Kidney epithelial cell (primary cell): Measurements from ENCODE around the gene VEZT. TPM values are rescaled to one million over a fixed set of nuclear protein-coding genes. Genes with fewer than 3 reads are reported as not detected.

Experiments
- DNase-seq: peaks from one replicate; pipeline ENCODE4 v3.0.0-alpha.2; 2010; ENCODE audit warnings: low read depth
- H3K27me3 ChIP-seq: 2 replicates; pipeline ENCODE4 v1.6.0; 2011; ENCODE audit warnings: low read length; ENCODE audit not compliant: control insufficient read depth, insufficient read depth
- H3K36me3 ChIP-seq: 2 replicates; pipeline ENCODE4 v1.5.1; 2011; ENCODE audit warnings: low read length; ENCODE audit not compliant: control insufficient read depth, insufficient read depth
- H3K4me3 ChIP-seq: 2 replicates; pipeline ENCODE4 v1.5.1; 2011; ENCODE audit warnings: low read depth, mild to moderate bottlenecking, control low read depth, low read length
- total RNA-seq: library from RNA; depleted of rRNA; stranded (reverse); fragments of >200 nt; gene quantifications from 2 replicates; pipeline ENCODE4 v1.2.3, GENCODE V29; 2015
- TF ChIP-seq, protein P1 (sequence below): IDR thresholded peaks from 2 replicates; pipeline ENCODE4 v1.5.1; 2011; ENCODE audit warnings: mild to moderate bottlenecking, moderate library complexity, low read length, control low read depth, inconsistent platforms; ENCODE audit not compliant: insufficient read depth, poor library complexity, severe bottlenecking

The VEZT gene
- total RNA-seq, 1 donor from 2014 or later = 82.7 TPM

DNA sequence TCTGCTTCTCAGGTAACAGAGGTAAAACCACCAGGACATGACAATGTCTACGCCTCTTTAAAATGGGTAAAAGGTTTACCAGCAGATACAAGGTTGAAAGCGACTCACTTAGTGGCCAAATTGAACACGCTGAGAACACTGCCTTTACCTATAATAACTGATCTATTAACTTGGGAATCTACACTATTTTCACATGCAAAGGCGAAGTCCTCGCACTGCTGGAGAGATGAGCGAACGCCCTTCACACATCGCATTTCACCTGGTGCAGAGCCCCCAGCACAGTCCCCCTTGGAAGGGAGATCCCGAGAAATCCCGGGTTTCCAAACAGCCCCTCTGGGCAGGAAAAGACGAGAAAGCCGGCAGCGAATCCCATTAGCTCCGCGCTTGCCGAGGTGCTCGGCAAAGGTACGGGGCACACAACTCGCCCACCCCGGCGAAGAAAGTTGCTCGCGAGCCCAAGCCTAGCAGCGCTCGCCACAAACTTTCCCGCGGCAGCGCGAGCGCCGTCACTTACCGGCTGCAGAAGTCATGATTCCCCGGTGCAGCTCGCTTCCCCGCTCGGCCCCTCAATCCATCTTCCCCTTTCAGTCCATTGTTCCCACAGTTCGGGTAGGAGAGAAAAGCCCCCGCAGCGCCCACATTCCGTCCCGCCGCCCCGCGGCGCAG lies 763 bp upstream of the VEZT start:
- Histone ChIP-seq H3K36me3 (no peaks in the 10 kb centered on the region), H3K27me3 (no peaks in the 10 kb centered on the region), H3K4me3 (peak overlapping the region; percentile 94)
- TF ChIP-seq, protein P1, sequence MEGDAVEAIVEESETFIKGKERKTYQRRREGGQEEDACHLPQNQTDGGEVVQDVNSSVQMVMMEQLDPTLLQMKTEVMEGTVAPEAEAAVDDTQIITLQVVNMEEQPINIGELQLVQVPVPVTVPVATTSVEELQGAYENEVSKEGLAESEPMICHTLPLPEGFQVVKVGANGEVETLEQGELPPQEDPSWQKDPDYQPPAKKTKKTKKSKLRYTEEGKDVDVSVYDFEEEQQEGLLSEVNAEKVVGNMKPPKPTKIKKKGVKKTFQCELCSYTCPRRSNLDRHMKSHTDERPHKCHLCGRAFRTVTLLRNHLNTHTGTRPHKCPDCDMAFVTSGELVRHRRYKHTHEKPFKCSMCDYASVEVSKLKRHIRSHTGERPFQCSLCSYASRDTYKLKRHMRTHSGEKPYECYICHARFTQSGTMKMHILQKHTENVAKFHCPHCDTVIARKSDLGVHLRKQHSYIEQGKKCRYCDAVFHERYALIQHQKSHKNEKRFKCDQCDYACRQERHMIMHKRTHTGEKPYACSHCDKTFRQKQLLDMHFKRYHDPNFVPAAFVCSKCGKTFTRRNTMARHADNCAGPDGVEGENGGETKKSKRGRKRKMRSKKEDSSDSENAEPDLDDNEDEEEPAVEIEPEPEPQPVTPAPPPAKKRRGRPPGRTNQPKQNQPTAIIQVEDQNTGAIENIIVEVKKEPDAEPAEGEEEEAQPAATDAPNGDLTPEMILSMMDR = no peak
- DNase-seq = no peak

DNA sequence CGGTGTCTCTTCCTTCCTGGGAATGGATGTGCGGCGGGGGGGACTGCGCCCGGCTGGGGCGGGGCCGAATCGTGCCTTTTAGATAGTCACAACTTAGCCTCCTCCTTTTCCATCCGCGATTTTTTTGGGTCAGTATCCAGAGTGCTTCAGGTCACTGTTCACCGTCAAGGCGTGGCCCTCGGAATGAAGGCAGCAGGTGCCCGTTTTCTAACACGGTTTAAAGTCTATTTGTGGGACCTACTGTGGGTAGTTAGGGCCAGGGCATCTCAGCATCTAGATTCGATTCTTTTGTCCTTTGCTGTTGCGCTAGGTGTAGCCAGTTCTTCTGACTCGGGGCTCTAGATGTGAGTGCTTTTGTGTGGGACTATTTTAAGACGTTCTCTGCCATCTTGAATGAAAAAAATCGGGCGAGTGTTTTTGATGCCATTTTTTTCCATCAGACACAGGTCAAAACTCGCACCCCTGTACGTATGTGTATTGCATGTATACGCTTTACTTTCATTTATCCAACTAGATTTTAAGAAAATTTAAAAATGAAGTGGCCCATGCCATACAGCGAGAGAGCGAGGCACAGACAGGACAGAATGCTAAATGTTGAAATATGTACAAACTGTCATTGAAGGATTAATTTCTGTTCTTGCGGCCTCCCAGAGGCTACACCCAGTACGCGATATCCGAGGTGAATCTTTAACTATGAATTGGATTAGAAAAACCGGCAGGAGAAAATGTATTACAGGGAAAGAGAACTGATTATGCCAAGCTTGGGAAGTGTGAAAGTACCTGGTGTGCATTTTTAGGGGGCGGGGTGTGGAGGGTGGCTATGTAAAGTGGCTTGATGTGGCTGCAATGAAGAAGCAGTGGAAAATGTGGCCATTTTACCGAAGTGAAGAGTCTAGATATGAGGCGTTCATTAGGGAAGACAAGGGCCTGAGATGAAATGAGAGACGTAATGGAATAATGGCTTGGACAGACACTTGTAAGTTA lies 835 bp downstream of the VEZT start:
- Histone ChIP-seq H3K36me3 (no peaks in the 10 kb centered on the region), H3K4me3 (peak overlapping the region; percentile 57), H3K27me3 (no peaks in the 10 kb centered on the region)
- TF ChIP-seq, protein P1 = no peak
- DNase-seq = no peak

DNA sequence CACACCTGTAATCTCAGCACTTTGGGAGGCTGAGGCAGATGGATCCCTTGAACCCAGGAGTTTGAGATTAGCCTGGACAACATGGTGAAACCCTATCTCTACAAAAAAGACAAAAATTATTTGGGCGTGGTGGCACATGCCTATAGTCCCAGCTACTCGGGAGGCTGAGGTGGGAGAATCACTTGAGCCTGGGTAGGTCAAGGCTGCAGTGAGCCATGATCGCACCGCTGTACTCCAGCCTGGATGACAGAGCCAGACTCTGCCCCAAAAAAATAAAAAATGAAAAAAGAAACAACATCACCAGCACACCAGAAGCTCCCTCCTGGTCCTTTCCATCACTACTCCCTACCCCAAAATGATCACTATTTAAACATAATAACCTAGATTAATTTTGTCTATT lies 2.6 kb downstream of the VEZT start:
- H3K27me3 ChIP-seq = no peaks in the 10 kb centered on the region
- no peaks in the 10 kb centered on the region for H3K36me3 ChIP-seq
- no peak overlapping the region for H3K4me3 ChIP-seq
- no peak for DNase-seq
- TF ChIP-seq, protein P1 = no peak

DNA sequence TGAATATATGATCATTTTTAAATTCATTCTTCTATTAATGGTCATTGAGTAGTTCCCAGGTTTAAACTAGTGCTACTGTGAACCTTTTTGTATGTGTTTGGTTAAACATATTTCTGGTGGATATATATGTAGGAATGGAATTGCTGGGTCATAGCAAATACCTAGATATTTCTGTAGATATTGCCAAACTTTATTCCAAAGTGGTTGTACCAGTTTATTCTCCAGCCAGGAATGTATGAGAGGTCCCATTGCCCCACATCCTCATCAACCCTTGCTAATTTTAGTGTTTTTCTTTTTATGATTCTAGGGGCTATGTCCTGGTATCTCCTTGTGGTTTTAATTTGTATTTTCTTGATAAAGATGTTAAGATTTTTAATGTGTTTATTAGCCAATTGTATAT lies 3.1 kb downstream of the VEZT start:
- DNase-seq = no peak
- peaks cover 1% of the 10 kb centered on the region for H3K36me3 ChIP-seq
- no peak overlapping the region for H3K4me3 ChIP-seq
- no peaks in the 10 kb centered on the region for H3K27me3 ChIP-seq
- TF ChIP-seq, protein P1 = no peak

DNA sequence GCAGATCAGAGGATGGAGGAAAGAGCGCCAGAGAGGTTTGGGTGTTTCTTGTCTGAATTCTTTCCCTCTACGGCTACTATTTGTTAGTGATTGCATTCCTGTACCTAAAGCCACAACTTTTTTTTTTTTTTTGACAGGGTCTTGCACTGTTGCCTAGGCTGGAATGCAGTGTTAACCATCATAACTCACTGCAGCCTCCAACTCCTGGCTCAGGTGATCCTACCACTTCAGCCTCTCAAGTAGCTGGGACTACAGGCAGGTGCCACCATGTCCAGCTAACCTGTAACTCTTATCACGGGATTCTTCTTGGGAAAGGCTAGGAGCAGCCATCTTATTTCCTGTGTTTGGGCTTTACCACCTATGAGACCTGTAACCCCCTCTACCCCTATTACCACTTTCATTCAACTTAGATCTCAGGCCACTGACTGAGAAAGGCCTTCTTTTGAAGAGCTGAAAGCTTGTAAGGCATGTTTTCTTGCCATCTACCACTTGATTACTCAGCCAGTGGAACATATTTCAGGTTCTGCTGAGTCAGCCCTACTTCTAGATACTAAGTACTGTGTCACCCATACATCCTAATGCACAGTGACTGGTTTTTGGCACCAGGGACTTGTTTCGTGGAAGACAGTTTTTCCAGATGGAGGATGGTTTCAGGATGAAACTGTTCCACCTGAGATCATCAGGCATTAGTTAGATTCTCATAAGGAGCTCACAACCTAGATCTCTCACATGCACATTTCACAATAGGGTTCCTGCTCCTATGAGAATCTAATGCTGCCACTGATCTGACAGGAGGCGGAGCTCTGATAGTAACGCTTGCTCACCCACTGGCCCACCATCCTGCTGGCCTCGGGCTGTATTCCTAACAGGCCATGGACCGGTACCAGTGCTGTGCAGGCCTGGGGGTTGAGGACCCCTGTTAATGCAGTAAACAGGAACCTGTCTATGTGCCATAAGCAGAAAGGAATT lies 6.9 kb downstream of the VEZT start:
- no peak overlapping the region for H3K4me3 ChIP-seq
- H3K27me3 ChIP-seq = no peaks in the 10 kb centered on the region
- no peak for DNase-seq
- TF ChIP-seq, protein P1 = no peak
- peaks cover 1% of the 10 kb centered on the region for H3K36me3 ChIP-seq
